Muscle of arm (tissue), 12 donors: Measurements from ENCODE around the gene OAS3. TPM values are rescaled to one million over a fixed set of nuclear protein-coding genes. Genes with fewer than 3 reads are reported as not detected.
A peak's percentile ranks its signal among the peaks of the same experiment; 100 is the strongest.
"Not testable (repeated sequence)": the region's sequence is repeated elsewhere in the genome, so short reads cannot be mapped to it uniquely, and the experiment has no call there.

ENCODE experiments used
- DNase-seq: peaks from one replicate; pipeline ENCODE4 v3.0.0-alpha.2; 2013
- polyA plus RNA-seq, 12 donors: library from polyadenylated mRNA; unstranded; fragments of 120-200 nt; gene quantifications; one replicate each; pipeline ENCODE4 v1.2.1, GENCODE V29; 2013; ENCODE audit not compliant: insufficient read length in 12 of 12

Gene OAS3
- polyA plus RNA-seq, 12 donors, result 3.5 to 9.6 (median 6.3) TPM; not detected in 1

- DNase-seq, result no peak
These were observed 40.9 kb downstream of the OAS3 start for GRCh38 chr12:112979041-112979680.

- no peak for DNase-seq
These were observed 42.4 kb downstream of the OAS3 start for GRCh38 chr12:112980491-112981158.

GRCh38 chr12:112985642-112986290 lies 47.5 kb downstream of the OAS3 start:
- no peak for DNase-seq

DNA sequence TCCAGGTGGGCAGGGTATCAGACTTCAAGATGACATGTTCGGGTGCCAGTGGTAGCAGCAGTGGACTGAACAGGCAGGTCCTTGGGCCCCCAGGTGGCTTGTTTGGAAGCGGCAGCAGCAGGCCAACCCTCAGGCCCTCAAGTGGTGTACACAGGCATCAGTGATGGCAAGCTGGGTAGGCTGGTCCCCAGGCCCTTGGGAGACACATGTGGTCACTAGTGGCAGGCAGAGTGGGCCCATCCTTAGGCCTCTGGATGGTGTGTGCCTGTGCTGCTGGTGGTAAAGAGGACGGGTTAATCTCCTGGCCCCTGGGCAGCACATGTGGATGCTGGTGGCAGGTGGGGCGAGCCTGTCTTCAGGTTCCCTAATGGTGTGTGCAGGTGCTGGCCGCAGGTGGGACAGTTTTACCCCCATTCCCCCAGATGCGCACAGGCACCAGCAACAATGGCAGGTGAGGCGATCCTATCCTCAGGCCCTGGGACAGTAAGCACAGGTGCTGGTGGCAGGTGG lies 48.1 kb downstream of the OAS3 start:
- DNase-seq, result no peak

DNA sequence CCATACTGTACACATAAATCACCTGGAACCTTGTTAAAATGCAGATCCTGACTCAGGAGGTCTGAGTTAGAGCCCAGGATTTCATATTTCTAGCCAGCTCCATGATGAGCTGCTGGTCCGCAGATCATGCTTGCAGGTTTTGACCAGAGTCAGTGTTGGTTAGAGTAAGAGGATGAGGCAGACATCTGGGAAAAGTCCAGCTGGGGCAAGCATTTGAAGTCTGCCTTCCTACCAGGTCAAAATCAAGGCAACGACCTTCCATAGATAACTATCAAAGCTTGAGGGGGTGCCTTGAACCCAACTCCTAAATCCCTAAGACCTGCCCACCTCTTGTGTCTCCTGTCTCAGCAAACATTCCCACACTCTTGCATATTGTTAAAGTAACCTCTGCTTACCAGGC lies 49.3 kb downstream of the OAS3 start:
- DNase-seq, result no peak

GRCh38 chr12:112988224-112988623 lies 50.0 kb downstream of the OAS3 start:
- DNase-seq, result no peak

GRCh38 chr12:112988823-112989385 lies 50.6 kb downstream of the OAS3 start:
- not testable (repeated sequence) for DNase-seq

- DNase-seq, result no peak
These were observed 51.5 kb downstream of the OAS3 start for GRCh38 chr12:112989806-112990205.

DNA sequence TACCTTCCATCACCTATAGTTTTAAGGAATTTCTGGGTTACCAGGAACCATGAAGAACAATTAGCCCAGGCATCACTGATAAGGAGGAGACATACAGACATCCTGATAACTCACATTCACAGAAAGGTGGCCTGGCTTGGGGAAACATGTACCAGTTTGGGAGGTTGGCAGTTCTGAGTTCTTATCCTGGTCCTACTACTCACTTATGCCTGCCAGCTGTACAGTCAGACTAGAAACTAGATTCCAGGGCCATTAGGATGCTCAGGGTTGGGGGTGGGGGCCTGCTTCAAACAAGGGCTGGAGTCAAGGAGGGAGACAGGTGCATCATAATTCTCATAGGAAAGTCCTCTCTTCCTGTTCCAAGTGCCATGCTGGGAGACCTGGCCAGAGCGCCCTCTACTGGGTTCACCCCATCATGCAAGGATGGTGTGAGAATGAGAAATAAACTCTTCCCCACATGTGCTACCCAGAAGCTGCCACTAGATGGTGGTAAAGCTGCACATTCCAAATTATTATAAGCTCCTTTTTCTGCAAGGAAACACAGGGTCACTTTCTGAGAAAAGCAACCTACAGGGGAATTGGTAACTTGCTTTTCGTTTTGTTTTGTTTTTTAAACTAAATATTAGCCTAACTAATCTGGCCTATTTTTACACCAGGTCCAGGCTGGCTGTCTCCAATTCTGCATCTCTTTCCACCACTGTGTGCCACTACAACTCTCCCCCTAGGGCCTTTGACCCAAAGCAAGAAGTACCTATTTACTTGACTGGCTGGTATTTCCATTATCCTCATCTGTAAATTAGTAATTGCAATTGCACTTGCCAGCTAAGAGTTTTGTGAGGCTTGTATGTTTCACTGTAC lies 54.5 kb downstream of the OAS3 start:
- peak; percentile 17 for DNase-seq

GRCh38 chr12:112995008-112995407 lies 56.7 kb downstream of the OAS3 start:
- no peak for DNase-seq

GRCh38 chr12:112996501-112996900 lies 58.2 kb downstream of the OAS3 start:
- DNase-seq, result no peak

GRCh38 chr12:112997506-112997905 lies 59.2 kb downstream of the OAS3 start:
- no peak for DNase-seq

DNA sequence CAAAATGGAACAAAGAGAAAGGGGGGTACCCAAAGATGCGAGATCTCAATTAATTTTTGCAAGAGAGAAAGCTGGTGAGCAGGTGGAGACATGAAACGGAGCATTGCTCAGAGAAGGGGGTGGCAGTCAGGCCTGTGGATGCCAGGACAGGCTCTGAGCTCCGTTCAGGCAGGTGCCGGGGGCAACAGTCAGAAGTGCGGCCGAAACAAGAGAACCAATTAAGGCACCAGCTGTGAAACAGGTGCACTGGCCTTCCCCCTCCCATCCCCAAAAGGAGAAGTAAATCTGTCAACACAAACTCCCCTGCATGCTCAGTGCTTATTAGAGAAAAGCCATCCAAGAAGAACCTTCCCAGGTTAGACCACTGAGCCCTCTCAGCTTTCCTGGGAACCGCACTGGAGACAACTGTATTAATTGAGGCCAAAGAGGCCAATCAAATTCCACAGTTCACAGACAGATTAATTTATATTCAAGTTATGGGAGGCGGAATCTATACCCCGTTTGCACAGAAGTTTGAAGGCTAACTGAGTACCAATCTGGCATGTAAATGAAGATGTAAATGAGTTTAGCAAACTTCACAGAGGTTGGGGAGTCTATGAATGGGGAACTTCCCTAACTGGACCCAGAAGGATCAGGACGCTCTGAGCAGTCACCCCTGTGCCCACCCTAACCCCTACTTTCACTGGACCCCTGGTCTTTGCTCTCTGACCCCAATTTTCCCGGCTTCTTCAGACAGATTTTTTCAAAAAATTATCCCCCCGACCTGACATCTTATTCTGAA lies 60.9 kb downstream of the OAS3 start:
- DNase-seq, result no peak

GRCh38 chr12:113000433-113000832 lies 62.2 kb downstream of the OAS3 start:
- DNase-seq, result no peak

DNA sequence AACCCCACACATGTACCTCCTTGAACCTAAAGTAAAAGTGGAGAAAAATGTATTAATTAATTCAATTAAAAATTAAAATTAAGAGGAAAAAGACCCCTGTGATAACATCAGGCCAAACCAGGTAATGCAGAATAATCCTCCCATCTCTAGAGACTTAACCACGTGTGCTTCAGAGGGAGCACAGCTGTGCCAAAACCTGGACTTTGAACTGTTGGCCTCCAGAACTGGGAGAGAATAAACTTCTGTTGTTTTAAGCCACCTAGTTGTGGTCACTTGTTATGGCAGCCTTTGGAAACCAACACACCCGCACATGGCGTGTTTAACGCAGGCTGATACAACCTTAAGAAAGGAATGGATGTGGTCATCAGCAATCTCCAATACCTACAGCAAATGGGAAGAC lies 63.9 kb downstream of the OAS3 start:
- no peak for DNase-seq

DNA sequence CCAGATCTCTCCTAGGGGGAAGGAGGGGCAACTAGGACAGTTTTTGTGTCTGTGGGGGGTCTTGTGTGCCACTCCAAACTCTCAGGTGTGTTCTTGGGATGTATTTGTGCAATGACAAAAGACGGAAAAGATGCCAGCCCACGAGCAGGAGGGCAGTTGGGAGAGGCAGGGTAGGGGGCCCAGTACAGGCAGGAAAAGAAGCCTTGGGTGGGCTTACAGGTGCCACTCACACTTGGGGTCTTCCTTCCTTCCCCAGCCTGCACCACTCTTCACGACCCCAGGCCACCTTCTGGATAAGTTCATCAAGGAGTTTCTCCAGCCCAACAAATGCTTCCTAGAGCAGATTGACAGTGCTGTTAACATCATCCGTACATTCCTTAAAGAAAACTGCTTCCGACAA lies 64.4 kb downstream of the OAS3 start:
- DNase-seq, result no peak

DNA sequence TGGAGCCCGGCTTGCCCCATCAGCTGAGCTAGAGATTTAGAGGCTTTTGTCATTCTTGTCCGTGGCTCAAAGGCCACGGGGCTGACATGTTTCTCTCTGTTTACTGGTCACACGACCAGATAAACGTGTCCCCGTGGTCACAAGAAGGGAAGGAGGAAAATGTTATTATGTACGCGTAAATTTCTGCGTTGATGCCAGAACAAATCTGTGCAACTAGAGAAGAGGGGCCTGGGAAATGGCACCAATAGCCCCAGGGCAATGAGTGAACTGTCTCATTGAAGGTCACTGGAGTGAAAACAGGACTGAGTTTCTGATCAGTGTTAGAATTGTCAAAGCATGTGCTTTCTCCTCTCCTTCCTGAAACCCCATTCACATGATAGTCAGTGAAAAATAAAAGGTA lies 65.4 kb downstream of the OAS3 start:
- no peak for DNase-seq

DNA sequence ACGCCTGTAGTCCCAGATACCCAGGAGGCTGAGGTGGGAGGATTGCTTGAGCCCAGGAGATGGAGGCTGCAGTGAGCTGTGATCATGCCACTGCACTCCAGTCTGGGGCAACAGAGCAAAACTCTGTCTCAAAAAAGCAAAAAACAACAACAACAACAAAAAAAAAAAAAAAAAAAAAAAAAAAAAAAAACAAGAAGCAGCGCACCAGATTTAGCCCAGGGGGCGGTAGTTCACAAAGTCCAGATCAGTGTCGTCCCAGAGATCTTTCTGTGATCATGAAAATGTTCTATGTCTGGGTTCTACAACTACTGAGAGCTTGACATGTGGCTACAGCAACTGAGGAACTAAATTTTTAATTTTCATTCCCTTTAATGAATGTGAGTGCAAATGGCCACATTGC lies 67.5 kb downstream of the OAS3 start:
- DNase-seq, result no peak

- no peak for DNase-seq
These were observed 67.9 kb downstream of the OAS3 start for GRCh38 chr12:113006206-113006605.

- DNase-seq, result no peak
These were observed 68.4 kb downstream of the OAS3 start for GRCh38 chr12:113006641-113007040.

GRCh38 chr12:113007166-113007565 lies 68.9 kb downstream of the OAS3 start:
- DNase-seq, result no peak
